PC-3 (cell line): ENCODE measurements around the gene SEMA3F. TPM values are rescaled to one million over a fixed set of nuclear protein-coding genes. Genes with fewer than 3 reads are reported as not detected.

Source experiments
- ATAC-seq: fragments of 200-7000 bp; cut with Tn5 transposase; 2 replicates; pipeline ENCODE4 v1.9.1; 2020; ENCODE audit warnings: mild to moderate bottlenecking, moderate library complexity
- BruUV-seq: library from RNA; stranded (reverse); fragments of 400-500 nt; replicated peaks from 2 replicates; lab custom pipeline; 2021; lab: Mats Ljungman, UMichigan
- CTCF ChIA-PET: fragments of 300-600 bp; sonication (Branson Sonifier 250); formaldehyde crosslinking; loops from one replicate; lab custom pipeline; 2022; ENCODE audit warnings: antibody characterized with exemption; lab: Charles Lee
- POLR2A ChIA-PET: fragments of 300-600 bp; sonication (Branson Sonifier 250); formaldehyde crosslinking; loops from one replicate; lab custom pipeline; 2022; ENCODE audit warnings: antibody characterized with exemption; ENCODE audit not compliant: unreplicated experiment; lab: Charles Lee
- DNase-seq: peaks from one replicate; pipeline ENCODE4 v3.0.0-alpha.2; 2015
- H2AFZ ChIP-seq: fragments of 300-600 bp; sonication (generic); 2 replicates; pipeline ENCODE4 v1.6.0; 2016; ENCODE audit warnings: antibody characterized with exemption, low read length
- H3F3A ChIP-seq: fragments of 300-600 bp; sonication (generic); one replicate; pipeline ENCODE4 v1.6.0; 2017; ENCODE audit warnings: antibody characterized with exemption, low read length, control low read depth, mild to moderate bottlenecking; ENCODE audit not compliant: unreplicated experiment
- H3K27ac ChIP-seq: fragments of 300-600 bp; sonication (generic); 2 replicates; pipeline ENCODE4 v1.5.1; 2016; ENCODE audit warnings: mild to moderate bottlenecking, low read length
- H3K27me3 ChIP-seq: fragments of 300-600 bp; sonication (generic); 2 replicates; pipeline ENCODE4 v1.6.1; 2016; ENCODE audit warnings: low read length, mixed read lengths
- H3K36me3 ChIP-seq: fragments of 300-600 bp; sonication (generic); 2 replicates; pipeline ENCODE4 v1.6.1; 2016; ENCODE audit warnings: low read depth, mixed run types, low read length, mixed read lengths
- H3K4me1 ChIP-seq: fragments of 300-600 bp; sonication (generic); 2 replicates; pipeline ENCODE4 v1.5.1; 2016; ENCODE audit warnings: low read length; ENCODE audit not compliant: insufficient read depth
- H3K4me2 ChIP-seq: fragments of 300-600 bp; sonication (generic); 2 replicates; pipeline ENCODE4 v1.6.0; 2016; ENCODE audit warnings: low read length
- H3K4me3 ChIP-seq: fragments of 300-600 bp; sonication (generic); 2 replicates; pipeline ENCODE4 v1.5.1; 2016; ENCODE audit warnings: mild to moderate bottlenecking, low read length, mixed read lengths
- H3K79me2 ChIP-seq: fragments of 300-600 bp; sonication (generic); 2 replicates; pipeline ENCODE4 v1.6.1; 2017; ENCODE audit warnings: low read length, mixed read lengths
- H3K9ac ChIP-seq: fragments of 300-600 bp; sonication (generic); 2 replicates; pipeline ENCODE4 v1.6.0; 2016; ENCODE audit warnings: mild to moderate bottlenecking, low read length
- H3K9me2 ChIP-seq: fragments of 300-600 bp; sonication (generic); replicated peaks from 2 replicates; pipeline ENCODE4 v1.6.1; 2016; ENCODE audit warnings: mixed run types, low read length, mixed read lengths
- H3K9me3 ChIP-seq: fragments of 300-600 bp; sonication (generic); 2 replicates; pipeline ENCODE4 v1.6.1; 2016; ENCODE audit warnings: low read length, mixed read lengths
- H4K20me1 ChIP-seq: fragments of 300-600 bp; sonication (generic); 2 replicates; pipeline ENCODE4 v1.6.1; 2016; ENCODE audit warnings: low read length, mixed read lengths
- CTCF ChIP-seq: fragments of 300-600 bp; sonication (generic); conservative IDR thresholded peaks from 2 replicates; pipeline ENCODE4 v1.5.1; 2017; ENCODE audit warnings: antibody characterized with exemption, low read depth, mild to moderate bottlenecking, low read length
- EZH2 ChIP-seq: fragments of 300-600 bp; sonication (generic); IDR thresholded peaks from one replicate; pipeline ENCODE4 v1.6.1; 2017; ENCODE audit warnings: antibody characterized with exemption, mild to moderate bottlenecking, low read length; ENCODE audit not compliant: unreplicated experiment
- EZH2phosphoT487 ChIP-seq: fragments of 300-600 bp; sonication (generic); IDR thresholded peaks from 2 replicates; pipeline ENCODE4 v1.6.1; 2018; ENCODE audit warnings: mild to moderate bottlenecking, antibody characterized with exemption, low read length, borderline replicate concordance
- intact Hi-C: fragments of 100-400 bp; cut with micrococcal nuclease; formaldehyde crosslinking; loops from 2 replicates; pipeline ENCODE4 v1.9.0; 2023
- total RNA-seq: library from RNA; depleted of rRNA; stranded (reverse); fragments of >200 nt; gene quantifications from 2 replicates; pipeline ENCODE4 v1.2.3, GENCODE V29; 2014

Gene SEMA3F
- total RNA-seq, 1 experiment from 2014 or later, result 50.5 TPM

GRCh38 chr3:50139718-50140423 lies 15.3 kb upstream of the SEMA3F start:
- no peaks in the 10 kb centered on the region for H3K9me3 ChIP-seq
- POLR2A ChIA-PET, result no interaction called here
- DNase-seq, result no peak
- no peaks in the 10 kb centered on the region for H3K27me3 ChIP-seq
- H3K4me1 ChIP-seq, result peaks cover 11% of the 10 kb centered on the region
- H3K27ac ChIP-seq, result no peak overlapping the region
- no peak for TF ChIP-seq EZH2
- no peak for TF ChIP-seq CTCF
- no peak for TF ChIP-seq EZH2phosphoT487
- no peaks in the 10 kb centered on the region for H3K79me2 ChIP-seq
- no peak overlapping the region for H3K4me2 ChIP-seq
- H3F3A ChIP-seq, result no peaks in the 10 kb centered on the region
- H2AFZ ChIP-seq, result no peak overlapping the region
- CTCF ChIA-PET, result no interaction called here
- H3K4me3 ChIP-seq, result no peak overlapping the region
- H3K9ac ChIP-seq, result no peak overlapping the region
- no peak for ATAC-seq
- no TSS peak for BruUV-seq
- H3K36me3 ChIP-seq, result no peaks in the 10 kb centered on the region
- H4K20me1 ChIP-seq, result no peaks in the 10 kb centered on the region
- H3K9me2 ChIP-seq, result no peaks in the 10 kb centered on the region
- intact Hi-C loops, result no loop called here

- no peak for TF ChIP-seq EZH2
- no peak for TF ChIP-seq EZH2phosphoT487
- POLR2A ChIA-PET, result no interaction called here
- CTCF ChIA-PET, result no interaction called here
Measured at GRCh38 chr3:50140990-50141389, 14.1 kb upstream of the SEMA3F start.

GRCh38 chr3:50146316-50146901 lies 8.7 kb upstream of the SEMA3F start:
- H3K27me3 ChIP-seq, result no peaks in the 10 kb centered on the region

More at GRCh38 chr3:50140990-50141389, 14.1 kb upstream of the SEMA3F start:
- Histone ChIP-seq H3K9ac (no peak overlapping the region), H3K4me2 (no peak overlapping the region), H3K4me1 (peaks cover 11% of the 10 kb centered on the region), H3K36me3 (no peaks in the 10 kb centered on the region), H4K20me1 (no peaks in the 10 kb centered on the region), H3K4me3 (no peak overlapping the region), H3K27me3 (no peaks in the 10 kb centered on the region), H3K9me2 (no peaks in the 10 kb centered on the region), H3F3A (no peaks in the 10 kb centered on the region), H3K27ac (no peak overlapping the region), H3K9me3 (no peaks in the 10 kb centered on the region), H2AFZ (no peak overlapping the region), H3K79me2 (no peaks in the 10 kb centered on the region)
- DNase-seq (no peak), ATAC-seq (no peak)
- intact Hi-C loops, result no loop called here
- BruUV-seq, result no TSS peak

More at GRCh38 chr3:50146316-50146901, 8.7 kb upstream of the SEMA3F start:
- no peaks in the 10 kb centered on the region for H3K9me2 ChIP-seq
- ATAC-seq, result peak; percentile 73
- CTCF ChIA-PET, result no interaction called here
- H3K9me3 ChIP-seq, result no peaks in the 10 kb centered on the region
- no TSS peak for BruUV-seq
- DNase-seq, result no peak
- H3K27ac ChIP-seq, result no peak overlapping the region
- H2AFZ ChIP-seq, result no peak overlapping the region
- POLR2A ChIA-PET, result no interaction called here
- H3K79me2 ChIP-seq, result no peaks in the 10 kb centered on the region
- no peak overlapping the region for H3K4me3 ChIP-seq
- no peak overlapping the region for H3K9ac ChIP-seq
- H3K4me2 ChIP-seq, result no peak overlapping the region
- no peaks in the 10 kb centered on the region for H3K36me3 ChIP-seq
- no peak for TF ChIP-seq EZH2
- TF ChIP-seq CTCF, result 0 out of 2 replicates have a peak, but pooled peaks have one; percentile 26
- no peaks in the 10 kb centered on the region for H3F3A ChIP-seq
- H3K4me1 ChIP-seq, result no peaks in the 10 kb centered on the region
- H4K20me1 ChIP-seq, result no peaks in the 10 kb centered on the region
- intact Hi-C loops, result no loop called here
